ENCODE measurements around the gene CIB1.
A peak's percentile ranks its signal among the peaks of the same experiment; 100 is the strongest.

Gene CIB1

DNA sequence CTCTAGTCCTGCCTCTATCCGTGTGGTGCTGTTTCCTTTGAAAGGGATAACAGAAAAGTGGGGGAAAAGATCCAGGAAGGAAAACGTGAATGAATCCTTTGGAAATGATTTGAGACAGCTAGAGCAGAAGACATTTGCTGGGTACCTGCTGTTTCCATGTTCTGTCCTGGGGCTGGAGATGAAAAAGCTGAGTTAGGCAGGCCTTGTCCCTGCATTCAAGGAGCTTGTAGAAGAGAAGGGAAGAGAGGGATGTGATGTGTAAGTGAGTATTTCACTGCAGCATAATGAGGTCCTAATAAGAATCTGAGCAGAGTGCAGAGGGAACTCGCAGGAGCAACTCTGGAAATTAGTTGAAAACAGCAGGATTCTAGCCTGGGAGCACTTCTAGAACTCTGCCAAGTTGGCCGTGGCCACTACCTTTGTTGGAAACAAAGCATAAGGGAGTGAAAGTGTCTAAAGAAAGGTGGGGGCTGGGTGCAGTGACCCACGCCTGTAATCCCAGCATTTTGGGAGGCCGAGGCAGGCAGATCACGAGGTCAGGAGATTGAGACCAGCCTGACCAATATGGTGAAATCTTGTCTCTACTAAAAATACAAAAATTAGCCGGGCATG, 46.4 kb downstream of the CIB1 start:
- DNase-seq (ENCODE audit: low read depth), result no peak
- TF ChIP-seq, protein P1, sequence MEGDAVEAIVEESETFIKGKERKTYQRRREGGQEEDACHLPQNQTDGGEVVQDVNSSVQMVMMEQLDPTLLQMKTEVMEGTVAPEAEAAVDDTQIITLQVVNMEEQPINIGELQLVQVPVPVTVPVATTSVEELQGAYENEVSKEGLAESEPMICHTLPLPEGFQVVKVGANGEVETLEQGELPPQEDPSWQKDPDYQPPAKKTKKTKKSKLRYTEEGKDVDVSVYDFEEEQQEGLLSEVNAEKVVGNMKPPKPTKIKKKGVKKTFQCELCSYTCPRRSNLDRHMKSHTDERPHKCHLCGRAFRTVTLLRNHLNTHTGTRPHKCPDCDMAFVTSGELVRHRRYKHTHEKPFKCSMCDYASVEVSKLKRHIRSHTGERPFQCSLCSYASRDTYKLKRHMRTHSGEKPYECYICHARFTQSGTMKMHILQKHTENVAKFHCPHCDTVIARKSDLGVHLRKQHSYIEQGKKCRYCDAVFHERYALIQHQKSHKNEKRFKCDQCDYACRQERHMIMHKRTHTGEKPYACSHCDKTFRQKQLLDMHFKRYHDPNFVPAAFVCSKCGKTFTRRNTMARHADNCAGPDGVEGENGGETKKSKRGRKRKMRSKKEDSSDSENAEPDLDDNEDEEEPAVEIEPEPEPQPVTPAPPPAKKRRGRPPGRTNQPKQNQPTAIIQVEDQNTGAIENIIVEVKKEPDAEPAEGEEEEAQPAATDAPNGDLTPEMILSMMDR (IDR thresholded peaks at IDR 0.05; ENCODE audit: insufficient read depth, low read depth, low read length, missing control alignments), result no peak
- no peak overlapping the region for H3K4me3 ChIP-seq (ENCODE audit: low read length)

DNA sequence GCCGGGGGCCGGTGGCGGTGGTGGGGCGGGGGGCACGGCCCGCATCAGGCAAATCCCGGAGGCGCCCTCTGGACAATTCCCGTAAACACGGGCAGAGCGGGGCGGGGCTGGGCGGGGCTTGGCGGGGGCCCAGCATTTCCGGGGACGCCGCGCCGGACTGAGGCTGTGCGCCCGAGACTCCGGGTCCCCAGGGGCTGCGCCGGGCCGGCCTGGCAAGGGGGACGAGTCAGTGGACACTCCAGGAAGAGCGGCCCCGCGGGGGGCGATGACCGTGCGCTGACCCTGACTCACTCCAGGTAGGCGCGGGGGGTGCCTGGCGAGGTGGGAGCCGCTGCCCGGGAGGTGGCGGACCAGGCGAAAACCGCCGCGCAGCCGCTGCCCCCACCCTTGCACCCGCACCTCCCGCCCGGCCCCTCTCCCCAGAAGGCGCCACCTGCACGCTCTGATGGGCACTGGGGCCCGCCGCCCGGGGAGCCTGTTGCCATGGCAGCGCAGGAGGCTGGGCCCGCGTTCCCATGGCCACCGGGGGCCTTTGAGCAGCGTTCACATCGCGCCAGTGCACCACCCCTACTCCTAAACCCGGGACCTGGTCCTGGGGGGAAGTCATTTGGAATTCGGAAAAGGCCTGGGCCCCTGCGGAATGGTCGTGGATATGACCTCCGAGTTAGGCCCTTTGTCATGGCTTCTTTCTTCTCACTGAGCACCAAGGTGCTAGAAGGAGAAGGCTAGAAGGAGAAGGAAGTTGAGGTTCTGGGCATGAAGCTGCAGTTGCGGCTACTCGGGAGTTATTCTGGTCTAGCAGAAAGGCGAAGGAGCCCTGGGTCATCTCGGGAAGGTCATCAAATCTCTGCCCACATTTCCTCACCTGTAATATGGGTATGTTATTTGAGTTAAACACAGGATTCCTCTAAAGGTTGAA, 48.7 kb downstream of the CIB1 start:
- TF ChIP-seq, protein P1 (IDR thresholded peaks at IDR 0.05; ENCODE audit: insufficient read depth, low read depth, low read length, missing control alignments), result no peak
- H3K4me3 ChIP-seq (ENCODE audit: low read length), result peak overlapping the region; percentile 79
- peak; percentile 64 for DNase-seq (ENCODE audit: low read depth)

DNA sequence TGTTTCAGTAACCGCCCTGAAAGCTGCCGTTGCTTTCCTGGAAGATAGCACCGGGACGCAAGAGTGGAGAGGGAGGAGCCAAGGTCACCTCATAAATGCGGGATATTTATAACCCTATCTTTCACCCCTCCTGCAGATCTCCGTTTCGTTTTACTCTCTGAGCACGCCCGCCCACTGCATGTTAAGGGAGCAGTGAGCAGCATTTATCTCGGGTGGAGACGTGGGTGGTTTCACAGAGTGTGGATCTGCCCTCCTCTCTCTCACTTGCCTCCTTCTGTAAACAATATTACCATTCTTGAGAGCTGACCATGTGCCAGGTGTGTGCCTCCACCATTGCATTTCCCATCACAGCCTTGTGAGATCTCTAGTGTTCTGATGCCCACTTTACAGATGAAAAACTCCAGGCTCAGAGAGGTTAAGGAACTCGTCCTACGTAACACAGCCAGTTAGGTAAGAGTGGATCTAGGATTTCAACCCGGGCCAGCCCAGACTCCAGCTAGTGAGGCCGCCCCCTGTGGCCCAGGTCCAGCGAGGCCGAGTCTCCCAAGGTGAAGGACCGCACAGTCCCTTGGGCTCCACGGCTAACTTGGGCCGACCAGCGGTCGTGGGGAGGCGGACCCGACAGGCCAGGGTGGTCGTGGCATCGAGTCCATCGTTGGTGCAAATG, 49.5 kb downstream of the CIB1 start:
- TF ChIP-seq, protein P1 (IDR thresholded peaks at IDR 0.05; ENCODE audit: insufficient read depth, low read depth, low read length, missing control alignments), result no peak
- peak overlapping the region; percentile 79 for H3K4me3 ChIP-seq (ENCODE audit: low read length)
- DNase-seq (ENCODE audit: low read depth), result peak; percentile 80

DNA sequence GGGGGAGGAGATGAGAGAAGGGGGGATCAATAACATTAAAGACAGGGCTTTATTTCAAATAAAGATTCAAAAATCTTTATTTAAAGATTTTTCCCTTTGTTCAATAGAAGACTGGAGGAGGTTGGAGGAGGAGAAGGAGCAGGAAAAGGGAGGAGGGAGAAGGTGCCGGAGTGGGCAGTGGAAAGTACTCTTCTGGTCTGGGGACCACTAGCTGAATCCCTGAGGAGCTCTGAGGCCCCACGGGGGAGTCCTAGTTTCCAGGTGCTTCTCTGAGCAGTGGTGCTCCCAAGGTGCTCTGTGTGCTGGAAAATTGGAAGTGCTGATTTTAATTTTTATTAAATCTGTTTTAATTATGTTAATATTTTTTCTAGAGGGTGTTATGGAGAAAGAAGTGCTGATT, 52.0 kb downstream of the CIB1 start:
- TF ChIP-seq, protein P1 (IDR thresholded peaks at IDR 0.05; ENCODE audit: insufficient read depth, low read depth, low read length, missing control alignments), result no peak
- H3K4me3 ChIP-seq (ENCODE audit: low read length), result no peak overlapping the region
- no peak for DNase-seq (ENCODE audit: low read depth)
